ENCODE data around the gene PDGFA.
"Not testable (repeated sequence)": the region's sequence is repeated elsewhere in the genome, so short reads cannot be mapped to it uniquely, and the experiment has no call there.

PDGFA gene

DNA sequence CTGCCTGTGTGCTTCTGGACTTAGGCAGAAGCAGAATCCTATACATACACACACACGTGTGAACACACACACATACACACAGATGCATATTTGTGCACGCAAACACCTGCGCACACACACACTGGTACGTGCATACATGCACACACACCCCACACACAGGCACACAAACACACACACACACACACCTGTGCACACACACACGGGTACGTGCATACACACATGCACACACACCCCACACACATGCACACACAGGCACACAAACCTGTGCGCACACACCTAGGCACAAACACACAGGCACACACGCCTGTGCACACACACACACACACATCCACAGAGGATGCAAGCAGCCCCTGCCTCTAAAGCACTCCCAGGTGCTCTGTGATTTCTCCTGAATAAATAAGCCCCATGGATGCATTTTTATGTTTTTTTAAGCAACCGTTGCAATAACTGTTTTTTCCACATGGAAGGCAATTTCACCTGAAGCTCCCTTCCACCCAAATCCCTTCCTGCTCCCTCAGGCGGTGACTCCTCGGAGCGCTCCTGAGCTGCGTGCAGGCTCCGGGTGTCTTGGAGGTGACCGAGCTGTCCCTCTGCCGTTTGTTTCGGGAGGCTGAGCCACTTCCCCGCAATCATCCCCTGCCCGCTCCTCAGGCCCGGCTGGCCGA, 41.5 kb upstream of the PDGFA start:
- no peak overlapping the region for H3K9ac ChIP-seq (ENCODE audit: low read length)
- H3K4me3 ChIP-seq (ENCODE audit: low read length): no peak overlapping the region
- no peak for DNase-seq (ENCODE audit: low read depth)
- H3K4me1 ChIP-seq (ENCODE audit: control insufficient read depth, insufficient read depth, low read length): no peaks in the 10 kb centered on the region
- peaks cover 3% of the 10 kb centered on the region for H3K27me3 ChIP-seq (replicated peaks; ENCODE audit: control insufficient read depth, insufficient read depth, low read length)
- H3K36me3 ChIP-seq (ENCODE audit: control insufficient read depth, insufficient read depth, low read length, severe bottlenecking): no peaks in the 10 kb centered on the region
- H3K9me3 ChIP-seq (ENCODE audit: control insufficient read depth, low read length): peaks cover 3% of the 10 kb centered on the region

DNA sequence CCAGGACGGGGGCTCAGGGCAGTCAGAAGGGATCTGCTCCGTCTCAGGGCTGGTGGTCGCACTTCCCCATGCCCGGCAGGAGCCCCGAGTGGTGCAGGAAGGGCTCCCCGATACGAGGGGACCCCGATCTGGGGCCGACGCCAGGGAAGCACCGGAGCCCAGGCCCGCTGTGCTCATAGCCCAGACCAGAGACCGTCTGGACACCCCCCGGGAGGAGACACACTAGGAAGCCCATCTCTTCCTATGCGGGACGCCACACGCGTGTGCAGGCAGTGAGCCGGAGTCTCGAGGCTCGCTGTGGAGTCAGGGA, 39.7 kb upstream of the PDGFA start:
- Histone ChIP-seq H3K4me3 (ENCODE audit: low read length) (no peak overlapping the region), H3K4me1 (ENCODE audit: control insufficient read depth, insufficient read depth, low read length) (no peaks in the 10 kb centered on the region), H3K9ac (ENCODE audit: low read length) (no peak overlapping the region), H3K36me3 (ENCODE audit: control insufficient read depth, insufficient read depth, low read length, severe bottlenecking) (no peaks in the 10 kb centered on the region), H3K27me3 (replicated peaks; ENCODE audit: control insufficient read depth, insufficient read depth, low read length) (peaks cover 14% of the 10 kb centered on the region), H3K9me3 (ENCODE audit: control insufficient read depth, low read length) (peaks cover 3% of the 10 kb centered on the region)
- no peak for DNase-seq (ENCODE audit: low read depth)

DNA sequence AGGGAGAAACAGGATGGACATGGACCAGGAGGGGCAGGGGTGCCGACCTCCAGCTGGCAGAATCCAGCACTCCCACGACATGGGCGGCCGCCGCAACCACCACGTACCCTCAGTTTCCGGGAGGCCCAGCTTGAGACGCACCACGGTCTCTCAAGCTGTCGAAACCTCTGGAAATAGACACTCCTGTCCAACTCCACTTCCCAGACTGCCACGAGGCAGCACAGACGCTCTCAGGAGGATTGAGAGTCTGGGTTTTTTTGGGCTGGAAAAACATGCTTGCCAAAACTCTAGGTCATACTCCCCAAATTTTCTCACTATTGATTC, 37.9 kb upstream of the PDGFA start:
- Histone ChIP-seq H3K4me1 (ENCODE audit: control insufficient read depth, insufficient read depth, low read length) (no peaks in the 10 kb centered on the region), H3K4me3 (ENCODE audit: low read length) (no peak overlapping the region), H3K27me3 (replicated peaks; ENCODE audit: control insufficient read depth, insufficient read depth, low read length) (peaks cover 14% of the 10 kb centered on the region), H3K9me3 (ENCODE audit: control insufficient read depth, low read length) (peaks cover 3% of the 10 kb centered on the region), H3K9ac (ENCODE audit: low read length) (no peak overlapping the region), H3K36me3 (ENCODE audit: control insufficient read depth, insufficient read depth, low read length, severe bottlenecking) (no peaks in the 10 kb centered on the region)
- DNase-seq (ENCODE audit: low read depth): no peak

DNA sequence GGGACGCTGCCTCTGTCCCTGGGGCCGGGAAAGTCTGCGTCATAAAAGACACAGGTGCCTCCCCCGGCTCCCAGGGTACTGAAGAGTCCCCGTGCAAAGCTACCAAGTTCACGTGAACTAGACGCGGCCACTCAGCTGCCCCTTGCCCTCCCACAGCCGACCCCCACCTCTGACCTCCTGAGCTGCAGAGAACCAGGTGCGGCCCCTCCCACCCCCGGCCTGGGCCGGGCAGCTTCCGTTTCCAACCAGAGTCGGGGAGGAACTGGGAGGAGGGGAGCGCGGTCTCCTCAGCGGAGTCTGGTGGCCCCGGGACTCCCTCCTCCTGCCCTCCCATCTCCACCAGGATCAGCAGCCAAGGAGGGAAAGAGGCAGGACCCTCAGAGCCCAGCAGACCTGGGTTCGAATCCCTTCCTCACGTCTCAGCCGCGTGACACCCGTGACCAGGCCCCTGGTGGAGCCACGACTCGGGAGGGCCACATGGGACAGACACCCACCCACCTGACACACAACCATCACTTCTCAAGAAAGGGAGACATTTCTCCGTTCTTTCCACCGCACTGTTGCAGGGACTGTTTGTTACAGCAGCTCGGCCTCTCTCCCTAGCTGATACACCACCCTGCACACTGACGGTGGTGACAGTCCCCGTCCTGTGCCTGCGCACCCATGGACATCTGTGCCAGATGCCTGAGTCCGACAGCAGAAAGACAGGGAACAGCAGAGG, 37.4 kb upstream of the PDGFA start:
- H3K4me3 ChIP-seq (ENCODE audit: low read length): no peak overlapping the region
- H3K27me3 ChIP-seq (replicated peaks; ENCODE audit: control insufficient read depth, insufficient read depth, low read length): peaks cover 14% of the 10 kb centered on the region
- H3K4me1 ChIP-seq (ENCODE audit: control insufficient read depth, insufficient read depth, low read length): no peaks in the 10 kb centered on the region
- DNase-seq (ENCODE audit: low read depth): no peak
- peaks cover 3% of the 10 kb centered on the region for H3K9me3 ChIP-seq (ENCODE audit: control insufficient read depth, low read length)
- H3K9ac ChIP-seq (ENCODE audit: low read length): no peak overlapping the region
- H3K36me3 ChIP-seq (ENCODE audit: control insufficient read depth, insufficient read depth, low read length, severe bottlenecking): no peaks in the 10 kb centered on the region

DNA sequence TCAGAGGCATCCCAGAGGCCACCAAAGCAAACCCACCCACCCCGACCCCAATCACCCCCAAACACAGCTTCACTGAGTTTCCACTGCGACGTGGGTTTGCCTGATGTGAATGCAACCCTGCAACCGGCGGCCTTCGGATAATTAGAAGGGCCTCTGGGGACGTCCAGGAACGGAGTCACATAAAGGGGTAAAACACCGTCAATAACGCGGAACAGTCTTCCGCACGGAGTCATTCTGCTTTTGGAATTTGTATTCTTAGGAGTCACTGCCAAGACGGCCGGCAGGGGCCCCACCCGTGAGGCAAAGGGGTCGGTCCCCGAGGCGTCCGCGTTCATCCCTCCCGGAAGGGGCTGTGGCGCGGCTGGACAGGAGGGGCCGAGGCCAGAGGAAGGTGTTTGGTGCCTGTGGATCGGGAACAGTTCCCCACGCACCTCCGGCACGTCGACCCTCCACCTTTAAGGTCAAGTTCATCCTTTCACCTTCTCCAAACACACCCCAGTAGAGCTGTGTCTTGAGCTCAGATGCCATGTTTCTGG, 36.7 kb upstream of the PDGFA start:
- no peak overlapping the region for H3K9ac ChIP-seq (ENCODE audit: low read length)
- H3K4me3 ChIP-seq (ENCODE audit: low read length): no peak overlapping the region
- H3K9me3 ChIP-seq (ENCODE audit: control insufficient read depth, low read length): peaks cover 3% of the 10 kb centered on the region
- DNase-seq (ENCODE audit: low read depth): no peak
- H3K36me3 ChIP-seq (ENCODE audit: control insufficient read depth, insufficient read depth, low read length, severe bottlenecking): no peaks in the 10 kb centered on the region
- no peaks in the 10 kb centered on the region for H3K4me1 ChIP-seq (ENCODE audit: control insufficient read depth, insufficient read depth, low read length)
- peaks cover 14% of the 10 kb centered on the region for H3K27me3 ChIP-seq (replicated peaks; ENCODE audit: control insufficient read depth, insufficient read depth, low read length)

DNA sequence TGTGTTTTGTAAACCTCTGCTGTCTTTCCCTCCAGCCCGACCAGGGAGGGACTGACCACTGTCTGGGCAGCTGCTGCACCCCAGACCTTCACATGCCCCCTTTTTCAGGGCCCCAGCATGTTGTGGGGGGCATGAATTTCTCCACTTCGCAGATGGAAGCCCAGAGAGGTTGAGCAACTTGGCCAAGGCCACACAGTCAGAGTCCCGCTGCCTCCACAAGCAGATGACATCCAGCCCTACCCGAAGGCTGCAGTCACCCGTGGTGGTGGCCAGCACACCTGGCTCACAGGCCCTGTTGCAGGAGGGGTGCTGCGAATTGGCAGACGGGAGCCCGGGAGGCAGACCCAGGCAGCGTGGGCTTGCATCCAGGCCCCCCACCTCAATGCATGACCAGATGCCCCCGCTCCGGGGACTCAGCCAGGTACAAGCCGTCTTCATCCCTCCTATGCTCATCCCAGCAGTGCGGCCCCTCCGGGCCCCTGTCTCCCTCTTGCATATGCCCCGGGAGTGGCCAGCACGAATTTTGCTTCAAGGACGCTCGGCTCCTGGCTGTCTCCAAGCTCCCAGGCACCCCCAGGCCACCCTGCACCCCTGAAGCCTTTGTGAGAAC, 36.0 kb upstream of the PDGFA start:
- H3K9me3 ChIP-seq (ENCODE audit: control insufficient read depth, low read length): peaks cover 3% of the 10 kb centered on the region
- no peak overlapping the region for H3K4me3 ChIP-seq (ENCODE audit: low read length)
- H3K36me3 ChIP-seq (ENCODE audit: control insufficient read depth, insufficient read depth, low read length, severe bottlenecking): no peaks in the 10 kb centered on the region
- H3K9ac ChIP-seq (ENCODE audit: low read length): no peak overlapping the region
- H3K27me3 ChIP-seq (replicated peaks; ENCODE audit: control insufficient read depth, insufficient read depth, low read length): peaks cover 14% of the 10 kb centered on the region
- no peak for DNase-seq (ENCODE audit: low read depth)
- H3K4me1 ChIP-seq (ENCODE audit: control insufficient read depth, insufficient read depth, low read length): no peaks in the 10 kb centered on the region

DNA sequence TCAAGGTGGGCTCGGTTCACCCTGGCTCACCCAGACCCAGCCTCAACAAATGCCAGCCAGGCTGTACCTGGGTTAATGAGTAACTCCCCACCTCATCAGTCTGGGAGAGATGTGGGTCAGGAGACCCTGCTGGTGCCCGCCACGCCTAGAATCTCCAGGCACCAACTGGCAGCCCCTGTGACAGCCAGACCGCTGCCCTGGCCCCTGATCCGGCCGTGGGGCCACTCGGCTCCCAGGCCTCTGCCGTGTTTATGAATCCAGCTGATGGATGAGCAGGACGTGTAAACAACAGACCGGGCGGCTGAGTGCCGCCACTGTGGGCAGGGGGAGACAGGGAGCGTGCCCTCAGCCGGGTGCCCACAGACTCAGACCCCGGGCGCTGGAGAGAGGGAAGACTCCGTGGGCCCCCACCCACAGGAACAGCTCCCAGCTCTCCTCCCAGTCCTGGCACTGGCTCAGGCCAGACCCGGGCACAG, 34.0 kb upstream of the PDGFA start:
- Histone ChIP-seq H3K4me1 (ENCODE audit: control insufficient read depth, insufficient read depth, low read length) (no peaks in the 10 kb centered on the region), H3K9ac (ENCODE audit: low read length) (no peak overlapping the region), H3K27me3 (replicated peaks; ENCODE audit: control insufficient read depth, insufficient read depth, low read length) (peaks cover 14% of the 10 kb centered on the region), H3K36me3 (ENCODE audit: control insufficient read depth, insufficient read depth, low read length, severe bottlenecking) (no peaks in the 10 kb centered on the region), H3K9me3 (ENCODE audit: control insufficient read depth, low read length) (peaks cover 3% of the 10 kb centered on the region), H3K4me3 (ENCODE audit: low read length) (no peak overlapping the region)
- no peak for DNase-seq (ENCODE audit: low read depth)

DNA sequence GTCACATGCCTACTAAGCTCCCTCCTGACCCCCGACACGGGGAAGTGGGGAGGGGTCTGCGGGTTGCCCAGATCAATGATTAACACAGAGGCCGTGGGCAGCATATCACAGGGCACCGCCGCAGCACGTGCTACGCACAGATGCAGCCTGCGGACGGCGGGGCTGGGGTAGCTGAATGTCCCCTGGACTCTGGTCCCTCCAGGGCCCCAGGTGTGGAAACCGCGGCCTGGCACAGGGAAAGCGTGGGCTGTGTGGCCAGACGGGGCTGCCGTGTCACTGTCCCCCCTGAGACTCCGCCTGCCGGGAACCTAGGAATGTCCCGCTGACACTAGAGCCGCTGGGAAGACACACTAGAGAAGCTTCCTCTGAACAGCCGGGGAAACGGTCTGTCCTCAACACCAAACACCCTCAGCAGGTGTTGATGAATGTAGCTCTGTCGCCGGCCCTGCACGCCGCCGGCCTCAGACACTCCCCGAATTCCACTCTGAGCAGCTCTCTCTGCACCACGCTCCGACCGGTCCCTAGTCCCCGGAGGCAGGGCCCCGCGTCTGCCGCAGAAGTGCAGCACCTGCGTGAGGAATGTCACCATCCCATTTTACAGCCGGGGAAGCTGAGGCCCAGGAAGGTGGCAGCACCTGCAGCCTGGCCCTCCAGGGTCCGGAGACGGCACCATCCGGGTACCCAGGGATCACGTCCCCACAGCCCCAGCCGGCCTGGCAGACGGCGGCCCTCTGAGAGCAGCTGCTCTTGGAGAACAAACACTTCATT, 33.4 kb upstream of the PDGFA start:
- Histone ChIP-seq H3K9ac (ENCODE audit: low read length) (no peak overlapping the region), H3K36me3 (ENCODE audit: control insufficient read depth, insufficient read depth, low read length, severe bottlenecking) (no peaks in the 10 kb centered on the region), H3K27me3 (replicated peaks; ENCODE audit: control insufficient read depth, insufficient read depth, low read length) (peaks cover 14% of the 10 kb centered on the region), H3K9me3 (ENCODE audit: control insufficient read depth, low read length) (peaks cover 3% of the 10 kb centered on the region), H3K4me1 (ENCODE audit: control insufficient read depth, insufficient read depth, low read length) (no peaks in the 10 kb centered on the region), H3K4me3 (ENCODE audit: low read length) (no peak overlapping the region)
- no peak for DNase-seq (ENCODE audit: low read depth)

DNA sequence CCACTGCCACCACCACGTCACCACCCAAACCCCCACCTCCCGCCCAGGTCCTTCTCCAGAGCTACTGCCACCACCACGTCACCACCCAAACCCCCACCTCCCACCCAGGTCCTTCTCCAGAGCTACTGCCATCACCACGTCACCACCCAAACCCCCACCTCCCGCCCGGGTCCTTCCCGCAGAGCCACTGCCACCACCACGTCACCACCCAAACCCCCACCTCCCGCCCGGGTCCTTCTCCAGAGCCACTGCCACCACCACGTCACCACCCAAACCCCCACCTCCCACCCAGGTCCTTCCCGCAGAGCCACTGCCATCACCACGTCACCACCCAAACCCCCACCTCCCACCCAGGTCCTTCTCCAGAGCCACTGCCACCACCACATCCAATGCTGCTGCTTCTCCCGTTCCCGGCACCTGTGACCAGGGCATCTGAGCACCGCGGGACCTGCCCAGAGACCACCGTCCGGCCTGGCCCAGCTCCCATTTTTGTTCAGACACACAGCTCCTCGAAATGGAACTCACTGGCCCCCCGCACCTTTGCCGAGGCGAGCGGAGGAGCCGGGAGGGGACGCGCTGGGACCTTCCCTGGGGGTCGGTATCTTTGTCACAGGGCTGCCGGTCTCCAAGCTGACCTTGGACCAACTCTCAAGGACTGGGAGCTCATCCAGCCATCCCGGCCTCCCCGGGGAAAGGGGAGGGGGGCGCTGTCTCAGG, 32.7 kb upstream of the PDGFA start:
- H3K4me3 ChIP-seq (ENCODE audit: low read length); H3K4me1 ChIP-seq (ENCODE audit: control insufficient read depth, insufficient read depth, low read length); DNase-seq (ENCODE audit: low read depth); H3K9me3 ChIP-seq (ENCODE audit: control insufficient read depth, low read length); H3K9ac ChIP-seq (ENCODE audit: low read length); H3K36me3 ChIP-seq (ENCODE audit: control insufficient read depth, insufficient read depth, low read length, severe bottlenecking): not testable (repeated sequence)
- H3K27me3 ChIP-seq (replicated peaks; ENCODE audit: control insufficient read depth, insufficient read depth, low read length): peaks cover 14% of the 10 kb centered on the region

DNA sequence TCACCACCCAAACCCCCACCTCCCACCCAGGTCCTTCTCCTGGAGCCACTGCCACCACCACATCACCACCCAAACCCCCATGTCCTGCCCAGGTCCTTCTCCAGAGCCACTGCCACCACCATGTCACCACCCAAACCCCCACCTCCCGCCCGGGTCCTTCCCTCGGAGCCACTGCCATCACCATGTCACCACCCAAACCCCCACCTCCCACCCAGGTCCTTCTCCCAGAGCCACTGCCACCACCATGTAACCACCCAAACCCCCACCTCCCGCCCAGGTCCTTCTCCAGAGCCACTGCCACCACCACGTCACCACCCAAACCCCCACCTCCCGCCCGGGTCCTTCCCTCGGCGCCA, 31.9 kb upstream of the PDGFA start:
- peaks cover 11% of the 10 kb centered on the region for H3K27me3 ChIP-seq (replicated peaks; ENCODE audit: control insufficient read depth, insufficient read depth, low read length)
- DNase-seq (ENCODE audit: low read depth); H3K4me1 ChIP-seq (ENCODE audit: control insufficient read depth, insufficient read depth, low read length); H3K9ac ChIP-seq (ENCODE audit: low read length); H3K36me3 ChIP-seq (ENCODE audit: control insufficient read depth, insufficient read depth, low read length, severe bottlenecking); H3K9me3 ChIP-seq (ENCODE audit: control insufficient read depth, low read length); H3K4me3 ChIP-seq (ENCODE audit: low read length): not testable (repeated sequence)
